Measurements from ENCODE around the gene PON2.

The PON2 gene

GRCh38 chr7:95441042-95441823 lies 6.4 kb upstream of the PON2 start:
- DNase-seq, result no peak

GRCh38 chr7:95440394-95441038 lies 5.7 kb upstream of the PON2 start:
- no peak for DNase-seq

GRCh38 chr7:95436407-95436806 lies 1.6 kb upstream of the PON2 start:
- no peak for DNase-seq

- peak; percentile 24 for DNase-seq
Measured at GRCh38 chr7:95435422-95435780, 573 bp upstream of the PON2 start.

- DNase-seq, result no peak
Measured at GRCh38 chr7:95433952-95434556, 774 bp downstream of the PON2 start.

- no peak for DNase-seq
Measured at GRCh38 chr7:95433129-95433528, 1.7 kb downstream of the PON2 start.

GRCh38 chr7:95432606-95433005 lies 2.2 kb downstream of the PON2 start:
- no peak for DNase-seq

GRCh38 chr7:95430864-95431263 lies 4.0 kb downstream of the PON2 start:
- no peak for DNase-seq

- DNase-seq, result no peak
Measured at GRCh38 chr7:95429241-95429990, 5.4 kb downstream of the PON2 start.

GRCh38 chr7:95427914-95428516 lies 6.8 kb downstream of the PON2 start:
- DNase-seq, result no peak

GRCh38 chr7:95427166-95427565 lies 7.7 kb downstream of the PON2 start:
- no peak for DNase-seq

- DNase-seq, result no peak
Measured at GRCh38 chr7:95425694-95426093, 9.1 kb downstream of the PON2 start.

- no peak for DNase-seq
Measured at GRCh38 chr7:95424716-95425115, 10.1 kb downstream of the PON2 start.

- no peak for DNase-seq
Measured at GRCh38 chr7:95421847-95422444, 12.9 kb downstream of the PON2 start.

- no peak for DNase-seq
Measured at GRCh38 chr7:95421000-95421846, 13.6 kb downstream of the PON2 start.

- DNase-seq, result no peak
Measured at GRCh38 chr7:95412075-95412474, 22.8 kb downstream of the PON2 start.

- no peak for DNase-seq
Measured at GRCh38 chr7:95411666-95412065, 23.2 kb downstream of the PON2 start.

GRCh38 chr7:95411036-95411435 lies 23.8 kb downstream of the PON2 start:
- no peak for DNase-seq

- DNase-seq, result no peak
Measured at GRCh38 chr7:95407751-95408150, 27.1 kb downstream of the PON2 start.

- DNase-seq, result no peak
Measured at GRCh38 chr7:95405800-95406199, 29.0 kb downstream of the PON2 start.

GRCh38 chr7:95405208-95405607 lies 29.6 kb downstream of the PON2 start:
- DNase-seq, result no peak

All from femur (tissue), 1 donor.